CD14-positive monocyte (primary cell): Measurements from ENCODE around the gene SLC38A9. TPM values are rescaled to one million over a fixed set of nuclear protein-coding genes. Genes with fewer than 3 reads are reported as not detected.

ENCODE experiments used
- DNase-seq, 3 donors: peaks; one replicate each; pipeline ENCODE4 v3.0.0-alpha.2; 2011 to 2022
- H2AFZ ChIP-seq: 2 replicates; pipeline ENCODE4 v1.6.0; 2012; ENCODE audit warnings: mild to moderate bottlenecking, low read depth, low read length, inconsistent platforms; ENCODE audit not compliant: insufficient read depth, poor library complexity, severe bottlenecking
- H3K27ac ChIP-seq, 2 donors: 1 replicate in 1 of 2; 2 replicates in 1 of 2; pipeline ENCODE4 v1.5.1; 2012 to 2013; ENCODE audit warnings: low read length in 2 of 2, control low read depth in 1 of 2, inconsistent platforms in 1 of 2, low read depth in 1 of 2, mild to moderate bottlenecking in 1 of 2
- H3K27me3 ChIP-seq, 2 donors: one replicate each; pipeline versions ENCODE4 v1.6.0 to v1.6.1; 2011 to 2013; ENCODE audit warnings: low read length in 2 of 2; ENCODE audit not compliant: control insufficient read depth in 2 of 2, insufficient read depth in 2 of 2
- H3K36me3 ChIP-seq, 2 donors: replicated peaks in 1 of 2; 1 replicate in 1 of 2; 2 replicates in 1 of 2; pipeline versions ENCODE4 v1.5.1 to v1.6.1; 2012 to 2013; ENCODE audit warnings: low read length in 2 of 2, control low read depth in 1 of 2, inconsistent platforms in 1 of 2, mild to moderate bottlenecking in 1 of 2; ENCODE audit not compliant: insufficient read depth in 2 of 2, control insufficient read depth in 1 of 2
- H3K4me1 ChIP-seq, 2 donors: 1 replicate in 1 of 2; 2 replicates in 1 of 2; pipeline versions ENCODE4 v1.5.1 to v1.6.1; 2012 to 2013; ENCODE audit warnings: low read length in 2 of 2, control low read depth in 1 of 2, inconsistent platforms in 1 of 2, mild to moderate bottlenecking in 1 of 2, moderate library complexity in 1 of 2; ENCODE audit not compliant: insufficient read depth in 2 of 2, control insufficient read depth in 1 of 2
- H3K4me2 ChIP-seq: replicated peaks from 2 replicates; pipeline ENCODE3; 2012; ENCODE audit warnings: low read length, moderate library complexity, mild to moderate bottlenecking; ENCODE audit not compliant: poor library complexity, severe bottlenecking; ENCODE audit errors: extremely low read depth
- H3K4me3 ChIP-seq, 3 experiments: fragments of 200-600 bp in 1 of 3; sonication (generic) in 1 of 3; replicated peaks in 1 of 3; 1 replicate in 2 of 3; 2 replicates in 1 of 3; pipeline ENCODE4 v1.5.1; 2011 to 2013; ENCODE audit warnings: low read length in 3 of 3, mild to moderate bottlenecking in 3 of 3, control low read depth in 2 of 3, low read depth in 2 of 3, inconsistent platforms in 1 of 3, moderate library complexity in 1 of 3
- H3K79me2 ChIP-seq: 2 replicates; pipeline ENCODE4 v1.6.0; 2012; ENCODE audit warnings: mild to moderate bottlenecking, control low read depth, inconsistent platforms, low read length, moderate library complexity; ENCODE audit not compliant: insufficient read depth
- H3K9ac ChIP-seq: 2 replicates; pipeline ENCODE4 v1.6.0; 2017; ENCODE audit warnings: low read length, mild to moderate bottlenecking; ENCODE audit not compliant: insufficient read depth, poor library complexity, severe bottlenecking
- H3K9me3 ChIP-seq, 2 donors: replicated peaks in 1 of 2; 1 replicate in 1 of 2; 2 replicates in 1 of 2; pipeline versions ENCODE4 v1.5.1 to v1.6.1; 2012 to 2013; ENCODE audit warnings: low read length in 2 of 2, control low read depth in 1 of 2; ENCODE audit not compliant: control insufficient read depth in 1 of 2, insufficient read depth in 1 of 2
- H4K20me1 ChIP-seq: 2 replicates; pipeline ENCODE4 v1.6.0; 2012; ENCODE audit warnings: mild to moderate bottlenecking, low read length, control low read depth, moderate library complexity; ENCODE audit not compliant: insufficient read depth
- H3K27ac Mint-ChIP-seq, 7 donors: one replicate each; pipeline ENCODE4 v1.8.0; 2020; ENCODE audit warnings: mild to moderate bottlenecking in 7 of 7, mixed read lengths in 7 of 7, moderate library complexity in 6 of 7, inconsistent platforms in 2 of 7
- H3K27me3 Mint-ChIP-seq, 3 donors: one replicate each; pipeline ENCODE4 v1.8.0; 2021 to 2022; ENCODE audit warnings: low read depth in 3 of 3, mild to moderate bottlenecking in 3 of 3, mixed read lengths in 3 of 3, moderate library complexity in 3 of 3, inconsistent platforms in 1 of 3
- H3K36me3 Mint-ChIP-seq, 2 donors: one replicate each; pipeline ENCODE4 v1.8.0; 2020; ENCODE audit warnings: mixed read lengths in 2 of 2, inconsistent platforms in 1 of 2, mild to moderate bottlenecking in 1 of 2
- H3K4me1 Mint-ChIP-seq: one replicate; pipeline ENCODE4 v1.8.0; 2020; ENCODE audit warnings: mild to moderate bottlenecking, mixed read lengths
- H3K4me3 Mint-ChIP-seq, 2 donors: one replicate each; pipeline ENCODE4 v1.8.0; 2020; ENCODE audit warnings: mild to moderate bottlenecking in 2 of 2, mixed read lengths in 2 of 2, moderate library complexity in 1 of 2
- H3K9me3 Mint-ChIP-seq, 7 donors: one replicate each; pipeline ENCODE4 v1.8.0; 2020 to 2022; ENCODE audit warnings: mixed read lengths in 7 of 7, mild to moderate bottlenecking in 6 of 7, moderate library complexity in 6 of 7, inconsistent platforms in 2 of 7
- CTCF ChIP-seq: fragments of 200-600 bp; IDR thresholded peaks from one replicate; pipeline ENCODE4 v1.8.0; 2022; ENCODE audit warnings: antibody characterized with exemption, mild to moderate bottlenecking
- WGBS: methylation state at CpG from one replicate; pipeline ENCODE4 v1.1.5; 2013; ENCODE audit warnings: missing lambda C conversion rate; ENCODE audit not compliant: insufficient coverage; 5-methylcytosine and 5-hydroxymethylcytosine counted together
- intact Hi-C, 2 donors: fragments of 100-400 bp; cut with micrococcal nuclease; formaldehyde crosslinking; loops; one replicate each; pipeline versions ENCODE4 v1.15.0 to v1.15.1; 2023
- polyA plus RNA-seq, 3 donors: library from polyadenylated mRNA; depleted of rRNA in 1 of 3; unstranded in 2 of 3; stranded (reverse) in 1 of 3; fragments of 300-500 nt in 2 of 3; fragments of >200 nt in 1 of 3; fragmentation: Illumina TruSeq in 2 of 3; gene quantifications; 1 replicate in 2 of 3; 2 replicates in 1 of 3; pipeline ENCODE4 v1.2.3, GENCODE V29; 2012 to 2021

Gene SLC38A9
- polyA plus RNA-seq, 3 donors = 10.7 to 15.2 (median 14.1) TPM

DNA sequence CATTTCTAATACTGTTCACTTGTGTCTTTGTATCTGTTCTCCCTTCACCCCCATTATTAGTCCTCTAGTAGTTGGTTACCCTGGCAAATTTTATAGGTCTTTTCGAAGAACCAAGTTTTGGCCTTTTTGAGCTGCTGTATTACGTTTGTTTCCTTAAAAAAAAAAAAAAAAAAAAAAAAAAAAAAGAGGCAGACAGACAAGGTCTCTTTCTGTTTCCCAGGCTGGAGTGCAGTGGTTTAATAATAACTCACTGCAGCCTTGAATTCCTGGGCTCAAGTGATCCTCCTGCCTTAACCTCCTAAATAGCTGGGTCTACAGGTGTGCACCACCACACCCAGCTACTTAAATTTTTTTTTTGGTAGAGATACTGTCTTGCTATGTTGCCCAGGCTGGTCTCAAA, 46.6 kb upstream of the SLC38A9 start:
- Mint-ChIP-seq H3K9me3 (no peaks in the 10 kb centered on the region), H3K36me3 (no peaks in the 10 kb centered on the region), H3K4me3 (no peak overlapping the region), H3K27ac (no peak overlapping the region), H3K4me1 (no peaks in the 10 kb centered on the region), H3K27me3 (peaks cover 0 to 3% (median 1%) of the 10 kb centered on the region in 3 donors)
- Histone ChIP-seq H3K27me3 (peaks cover 0 to 2% of the 10 kb centered on the region in 2 donors), H3K9me3 (no peaks in the 10 kb centered on the region), H3K79me2 (no peaks in the 10 kb centered on the region), H2AFZ (no peak overlapping the region), H4K20me1 (no peaks in the 10 kb centered on the region), H3K36me3 (no peaks in the 10 kb centered on the region), H3K4me1 (no peaks in the 10 kb centered on the region), H3K27ac (no peak overlapping the region), H3K4me3 (no peak overlapping the region), H3K9ac (no peak overlapping the region), H3K4me2 (no peak overlapping the region)
- 100% methylated on average over 1 of the region's 2 CpGs for WGBS
- TF ChIP-seq CTCF = no peak
- intact Hi-C loops = no loop called here
- no peak for DNase-seq

GRCh38 chr5:55758231-55758630, 46.1 kb upstream of the SLC38A9 start:
- no peak overlapping the region for H3K4me2 ChIP-seq
- no peaks in the 10 kb centered on the region for H3K36me3 ChIP-seq
- Mint-ChIP-seq H3K36me3 (no peaks in the 10 kb centered on the region), H3K4me3 (no peak overlapping the region), H3K27ac (peak overlapping the region in 1 of 7 donors; percentile 12), H3K9me3 (no peaks in the 10 kb centered on the region), H3K27me3 (peaks cover 0 to 3% (median 1%) of the 10 kb centered on the region in 3 donors), H3K4me1 (no peaks in the 10 kb centered on the region)
- no peak overlapping the region for H3K4me3 ChIP-seq
- TF ChIP-seq CTCF = no peak
- H2AFZ ChIP-seq = no peak overlapping the region
- peaks cover 0 to 2% of the 10 kb centered on the region in 2 donors for H3K27me3 ChIP-seq
- H3K79me2 ChIP-seq = no peaks in the 10 kb centered on the region
- no peak for DNase-seq
- no peaks in the 10 kb centered on the region for H3K4me1 ChIP-seq
- H3K27ac ChIP-seq = no peak overlapping the region
- no peak overlapping the region for H3K9ac ChIP-seq
- intact Hi-C loops = no loop called here
- no peaks in the 10 kb centered on the region for H4K20me1 ChIP-seq
- no peaks in the 10 kb centered on the region for H3K9me3 ChIP-seq
- no CpG with 5 or more reads among the region's 1 CpG for WGBS
